HepG2 (cell line): ENCODE measurements around the gene DNAH8. TPM values are rescaled to one million over a fixed set of nuclear protein-coding genes. Genes with fewer than 3 reads are reported as not detected.

Experiments
- ATAC-seq: fragments of 200-7000 bp; cut with Tn5 transposase; 3 replicates; pipeline ENCODE4 v1.9.1; 2020; ENCODE audit warnings: mild to moderate bottlenecking, moderate library complexity
- BruUV-seq: library from RNA; stranded (reverse); fragments of 400-500 nt; replicated peaks from 2 replicates; lab custom pipeline; 2021; lab: Mats Ljungman, UMichigan
- CTCF ChIA-PET: fragments of 300-600 bp; formaldehyde crosslinking; extraction: SDS; loops from one replicate; lab custom pipeline; 2021; ENCODE audit warnings: low total read pairs, inconsistent platforms, low intra/inter-chr PET ratio; lab: Yijun Ruan, JAX
- POLR2A ChIA-PET: fragments of 350-600 bp; sonication (Branson Sonifier 250); formaldehyde crosslinking; loops from one replicate; lab custom pipeline; 2020; ENCODE audit warnings: antibody characterized with exemption, inconsistent platforms; lab: Yijun Ruan, JAX
- DNase-seq: peaks from one replicate; pipeline ENCODE4 v3.0.0-alpha.2; 2015; ENCODE audit warnings: low spot score
- FAIRE-seq: peaks from 3 replicates; lab custom pipeline; 2011; peaks lifted over from hg19 to GRCh38; lab: Jason Lieb, UNC
- H2AFZ ChIP-seq: one replicate; pipeline ENCODE4 v1.6.1; 2011; ENCODE audit warnings: low read length, inconsistent platforms
- H3K27ac ChIP-seq: fragments of 300-600 bp; 3 replicates; pipeline ENCODE4 v1.8.0; 2011; ENCODE audit warnings: mixed run types, mild to moderate bottlenecking, mixed read lengths, low read length, inconsistent platforms; ENCODE audit not compliant: insufficient read depth; ENCODE audit errors: extremely low read length
- H3K27me3 ChIP-seq, 2 experiments: fragments of 200-600 bp in 1 of 2; 2 replicates in 1 of 2; 3 replicates in 1 of 2; pipeline versions ENCODE4 v1.6.0 to v1.8.0; 2011; ENCODE audit warnings: low read length in 2 of 2, mild to moderate bottlenecking in 2 of 2, moderate library complexity in 2 of 2, inconsistent platforms in 1 of 2; ENCODE audit not compliant: insufficient read depth in 2 of 2, control insufficient read depth in 1 of 2
- H3K36me3 ChIP-seq, 2 experiments: fragments of 200-600 bp in 1 of 2; replicated peaks in 1 of 2; 2 replicates in 1 of 2; 3 replicates in 1 of 2; pipeline versions ENCODE4 v1.5.1 to v1.8.0; 2011; ENCODE audit warnings: low read length in 2 of 2, inconsistent platforms in 1 of 2; ENCODE audit not compliant: insufficient read depth in 2 of 2, control insufficient read depth in 1 of 2
- H3K4me1 ChIP-seq: 2 replicates; pipeline ENCODE4 v1.5.1; 2012; ENCODE audit warnings: low read length, inconsistent platforms; ENCODE audit not compliant: insufficient read depth
- H3K4me2 ChIP-seq: 2 replicates; pipeline ENCODE4 v1.6.0; 2011; ENCODE audit warnings: low read depth, low read length, inconsistent platforms
- H3K4me3 ChIP-seq, 3 experiments: fragments of 200-600 bp in 1 of 3; sonication (generic), shearing (Covaris generic) in 1 of 3; replicated peaks in 1 of 3; 2 replicates each; pipeline ENCODE4 v1.5.1; 2011 to 2016; ENCODE audit warnings: low read length in 3 of 3, inconsistent platforms in 2 of 3, low read depth in 2 of 3, mild to moderate bottlenecking in 2 of 3, control low read depth in 1 of 3, mixed read lengths in 1 of 3; ENCODE audit not compliant: insufficient read depth in 1 of 3
- H3K79me2 ChIP-seq: one replicate; pipeline ENCODE4 v1.6.1; 2011; ENCODE audit warnings: low read length, inconsistent platforms; ENCODE audit not compliant: insufficient read depth
- H3K9ac ChIP-seq: 2 replicates; pipeline ENCODE4 v1.6.0; 2011; ENCODE audit warnings: mild to moderate bottlenecking, low read depth, low read length, inconsistent platforms; ENCODE audit not compliant: insufficient read depth
- H3K9me3 ChIP-seq: 2 replicates; pipeline ENCODE4 v1.5.1; 2012; ENCODE audit warnings: mild to moderate bottlenecking, low read length
- H4K20me1 ChIP-seq: 2 replicates; pipeline ENCODE4 v1.6.0; 2011; ENCODE audit warnings: inconsistent platforms, mild to moderate bottlenecking, low read length, moderate library complexity; ENCODE audit not compliant: insufficient read depth
- CBFB ChIP-seq: sonication (generic); formaldehyde crosslinking; IDR thresholded peaks from 2 replicates; pipeline ENCODE4 v1.4.0; 2020; ENCODE audit warnings: missing genetic modification reagents
- HOXA5 ChIP-seq: sonication (generic); formaldehyde crosslinking; IDR thresholded peaks from 2 replicates; pipeline ENCODE4 v1.4.0; 2020; ENCODE audit warnings: missing genetic modification reagents
- MEIS2 ChIP-seq: sonication (generic); formaldehyde crosslinking; IDR thresholded peaks from 2 replicates; pipeline ENCODE4 v1.9.0; 2021; ENCODE audit warnings: mild to moderate bottlenecking, missing genetic modification reagents
- SMAD1 ChIP-seq: sonication (generic); formaldehyde crosslinking; IDR thresholded peaks from 2 replicates; pipeline ENCODE4 v1.4.0; 2020; ENCODE audit warnings: missing genetic modification reagents, low read depth, mild to moderate bottlenecking, borderline replicate concordance
- YY1 ChIP-seq: IDR thresholded peaks from 2 replicates; pipeline ENCODE4 v1.6.1; 2011; ENCODE audit warnings: low read length, low read depth, moderate library complexity, mild to moderate bottlenecking; ENCODE audit not compliant: insufficient read depth, insufficient replicate concordance
- ZFP62 ChIP-seq: sonication (generic); formaldehyde crosslinking; IDR thresholded peaks from 2 replicates; pipeline ENCODE4 v1.4.0; 2020; ENCODE audit warnings: missing genetic modification reagents
- ZNF570 ChIP-seq: sonication (generic); formaldehyde crosslinking; IDR thresholded peaks from 2 replicates; pipeline ENCODE4 v1.4.0; 2020; ENCODE audit warnings: mild to moderate bottlenecking, missing genetic modification reagents, borderline replicate concordance
- ZNF616 ChIP-seq: sonication (generic); formaldehyde crosslinking; IDR thresholded peaks from 2 replicates; pipeline ENCODE4 v1.5.0; 2020; ENCODE audit warnings: low read depth, mild to moderate bottlenecking, missing genetic modification reagents
- WGBS: methylation state at CpG from one replicate; pipeline ENCODE4 v1.1.6; 2017; ENCODE audit warnings: low lambda C conversion rate; 5-methylcytosine and 5-hydroxymethylcytosine counted together
- in situ Hi-C: cut with HindIII; loops from 2 replicates; pipeline ENCODE4 v1.10.0; 2017; ENCODE audit warnings: low pct_unique_long_range_greater_than_20kb; ENCODE audit not compliant: extremely low pct_ligation_motif_present
- intact Hi-C: fragments of 100-400 bp; cut with micrococcal nuclease; formaldehyde crosslinking; loops from one replicate; pipeline ENCODE4 v1.10.0; 2022; ENCODE audit not compliant: unreplicated experiment
- polyA plus RNA-seq, 8 experiments: library from polyadenylated mRNA; depleted of rRNA in 3 of 8; stranded (reverse) in 7 of 8; unstranded in 1 of 8; fragments of >200 nt; fragmentation: Illumina TruSeq in 4 of 8; extraction: Trizol in 4 of 8; gene quantifications; 2 replicates each; pipeline versions ENCODE4 v1.2.1 to v1.2.3, GENCODE V29; 2011 to 2016; ENCODE audit warnings: low read depth in 4 of 8, missing spikeins in 1 of 8, mixed read lengths in 1 of 8; ENCODE audit not compliant: insufficient read depth in 1 of 8
- total RNA-seq, 5 experiments: library from RNA; depleted of rRNA; stranded (reverse); fragments of >200 nt; fragmentation: Illumina TruSeq; extraction: Trizol; gene quantifications; 2 replicates each; pipeline ENCODE4 v1.2.3, GENCODE V29; 2016; ENCODE audit warnings: low read depth in 1 of 5
- TF ChIP-seq, protein P1 (sequence below): sonication (generic); formaldehyde crosslinking; conservative IDR thresholded peaks from 2 replicates; pipeline ENCODE4 v1.8.0; 2022; ENCODE audit warnings: missing genetic modification reagents
- TF ChIP-seq, protein P2 (sequence below): sonication (generic); formaldehyde crosslinking; IDR thresholded peaks from 2 replicates; pipeline ENCODE4 v1.9.0; 2021; ENCODE audit warnings: missing genetic modification reagents, mild to moderate bottlenecking, borderline replicate concordance
- TF ChIP-seq, protein P3 (sequence below): sonication (generic); formaldehyde crosslinking; IDR thresholded peaks from 2 replicates; pipeline ENCODE4 v1.4.0; 2020; ENCODE audit warnings: missing genetic modification reagents

The DNAH8 gene
- total and polyA plus RNA-seq, 2 of the 13 experiments (the other 11 are each of a cell fraction or from before 2014, with no cell fraction given), result not detected

DNA sequence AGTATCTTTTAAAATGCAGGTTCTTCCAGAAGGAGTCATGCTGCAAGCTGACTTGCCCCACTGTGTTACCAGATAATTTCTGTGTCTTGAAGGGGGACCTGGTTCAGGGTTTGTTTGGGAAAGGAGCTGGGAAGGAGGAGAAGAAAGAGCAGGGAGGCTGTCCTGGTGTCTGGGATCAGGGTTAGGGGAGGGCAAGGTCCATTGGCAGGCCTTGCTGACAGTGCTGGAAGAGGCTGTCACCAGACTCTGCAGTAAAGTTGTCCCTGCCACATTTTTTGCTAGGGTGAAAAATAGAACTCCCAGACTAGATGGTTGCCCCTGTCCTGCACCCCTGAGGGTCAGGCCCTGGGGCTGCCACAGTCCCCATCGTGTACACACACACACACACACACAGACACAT, 348.4 kb downstream of the DNAH8 start (continued):
- TF ChIP-seq, protein P1, sequence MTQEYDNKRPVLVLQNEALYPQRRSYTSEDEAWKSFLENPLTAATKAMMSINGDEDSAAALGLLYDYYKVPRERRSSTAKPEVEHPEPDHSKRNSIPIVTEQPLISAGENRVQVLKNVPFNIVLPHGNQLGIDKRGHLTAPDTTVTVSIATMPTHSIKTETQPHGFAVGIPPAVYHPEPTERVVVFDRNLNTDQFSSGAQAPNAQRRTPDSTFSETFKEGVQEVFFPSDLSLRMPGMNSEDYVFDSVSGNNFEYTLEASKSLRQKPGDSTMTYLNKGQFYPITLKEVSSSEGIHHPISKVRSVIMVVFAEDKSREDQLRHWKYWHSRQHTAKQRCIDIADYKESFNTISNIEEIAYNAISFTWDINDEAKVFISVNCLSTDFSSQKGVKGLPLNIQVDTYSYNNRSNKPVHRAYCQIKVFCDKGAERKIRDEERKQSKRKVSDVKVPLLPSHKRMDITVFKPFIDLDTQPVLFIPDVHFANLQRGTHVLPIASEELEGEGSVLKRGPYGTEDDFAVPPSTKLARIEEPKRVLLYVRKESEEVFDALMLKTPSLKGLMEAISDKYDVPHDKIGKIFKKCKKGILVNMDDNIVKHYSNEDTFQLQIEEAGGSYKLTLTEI, result no peak
- TF ChIP-seq ZNF616 (CRISPR knock-in tag), result no peak
- TF ChIP-seq ZNF570, result no peak

DNA sequence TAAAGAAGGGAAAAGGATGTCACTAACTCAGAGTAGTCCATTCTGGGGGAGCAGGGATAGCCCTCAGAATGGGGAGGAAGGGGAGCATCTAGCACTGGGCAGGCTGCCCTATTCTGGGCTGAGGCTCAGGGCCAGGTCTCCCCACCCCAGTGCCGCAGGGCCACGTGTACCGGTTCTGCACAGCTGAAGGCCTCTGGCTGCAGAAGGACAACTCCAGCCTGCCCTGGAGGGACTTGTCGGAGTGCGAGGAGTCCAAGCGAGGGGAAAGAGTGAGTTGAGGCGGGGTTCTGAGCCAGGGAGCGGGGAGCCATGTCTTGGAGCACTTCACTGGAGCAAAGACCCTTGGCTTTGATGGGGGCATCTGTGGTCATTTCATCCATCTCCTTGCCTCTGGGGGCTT, 350.4 kb downstream of the DNAH8 start:
- Histone ChIP-seq H3K9ac (no peak overlapping the region), H3K4me3 (no peak overlapping the region), H3K27me3 (peaks cover 0 to 1% of the 10 kb centered on the region in 2 experiments; a peak in 2 of 5 replicates), H2AFZ (no peak overlapping the region), H3K36me3 (no peaks in the 10 kb centered on the region), H3K27ac (no peak overlapping the region), H3K4me1 (no peaks in the 10 kb centered on the region), H3K4me2 (no peak overlapping the region), H3K9me3 (no peaks in the 10 kb centered on the region), H3K79me2 (no peaks in the 10 kb centered on the region), H4K20me1 (no peaks in the 10 kb centered on the region)
- intact Hi-C loops, result no loop called here
- in situ Hi-C loops, result no loop called here
- ChIA-PET POLR2A (no interaction called here), CTCF (no interaction called here)
- TF ChIP-seq SMAD1, result no peak
- no peak for TF ChIP-seq HOXA5 (CRISPR knock-in tag)
- TF ChIP-seq CBFB (CRISPR knock-in tag), result no peak
- FAIRE-seq (no peak), DNase-seq (no peak), ATAC-seq (no peak)
- BruUV-seq, result no TSS peak
- WGBS, result 57% methylated on average over 5 of the region's 8 CpGs

DNA sequence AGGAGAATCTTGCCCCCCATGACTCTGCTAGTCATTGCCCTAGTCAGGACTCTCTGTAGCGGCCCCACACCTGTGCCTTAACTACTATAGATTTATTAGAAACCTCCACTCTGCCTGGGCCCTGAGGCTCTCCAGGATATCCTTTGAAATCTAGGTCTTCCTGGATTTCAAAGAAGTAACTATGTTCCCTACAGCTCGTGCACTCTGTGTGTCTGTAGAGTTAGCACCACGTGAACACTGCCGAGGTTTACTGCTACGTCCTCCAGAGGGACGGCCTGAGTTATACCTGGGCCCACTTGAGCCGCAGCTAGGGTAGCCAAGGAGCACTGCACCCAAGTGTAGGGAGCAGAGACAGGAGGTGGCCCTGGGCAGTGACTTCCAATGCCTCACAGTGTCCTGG, 353.3 kb downstream of the DNAH8 start:
- no peak overlapping the region for H2AFZ ChIP-seq
- ChIA-PET CTCF (no interaction called here), POLR2A (no interaction called here)
- no peak overlapping the region for H3K4me3 ChIP-seq
- no peaks in the 10 kb centered on the region for H4K20me1 ChIP-seq
- WGBS, result 10% methylated on average over 7 of the region's 7 CpGs
- TF ChIP-seq YY1, result no peak
- TF ChIP-seq, protein P2, sequence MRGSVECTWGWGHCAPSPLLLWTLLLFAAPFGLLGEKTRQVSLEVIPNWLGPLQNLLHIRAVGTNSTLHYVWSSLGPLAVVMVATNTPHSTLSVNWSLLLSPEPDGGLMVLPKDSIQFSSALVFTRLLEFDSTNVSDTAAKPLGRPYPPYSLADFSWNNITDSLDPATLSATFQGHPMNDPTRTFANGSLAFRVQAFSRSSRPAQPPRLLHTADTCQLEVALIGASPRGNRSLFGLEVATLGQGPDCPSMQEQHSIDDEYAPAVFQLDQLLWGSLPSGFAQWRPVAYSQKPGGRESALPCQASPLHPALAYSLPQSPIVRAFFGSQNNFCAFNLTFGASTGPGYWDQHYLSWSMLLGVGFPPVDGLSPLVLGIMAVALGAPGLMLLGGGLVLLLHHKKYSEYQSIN (CRISPR knock-in tag), result no peak
- no peak for TF ChIP-seq ZFP62 (CRISPR knock-in tag)
- TF ChIP-seq, protein P3, sequence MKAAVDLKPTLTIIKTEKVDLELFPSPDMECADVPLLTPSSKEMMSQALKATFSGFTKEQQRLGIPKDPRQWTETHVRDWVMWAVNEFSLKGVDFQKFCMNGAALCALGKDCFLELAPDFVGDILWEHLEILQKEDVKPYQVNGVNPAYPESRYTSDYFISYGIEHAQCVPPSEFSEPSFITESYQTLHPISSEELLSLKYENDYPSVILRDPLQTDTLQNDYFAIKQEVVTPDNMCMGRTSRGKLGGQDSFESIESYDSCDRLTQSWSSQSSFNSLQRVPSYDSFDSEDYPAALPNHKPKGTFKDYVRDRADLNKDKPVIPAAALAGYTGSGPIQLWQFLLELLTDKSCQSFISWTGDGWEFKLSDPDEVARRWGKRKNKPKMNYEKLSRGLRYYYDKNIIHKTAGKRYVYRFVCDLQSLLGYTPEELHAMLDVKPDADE (CRISPR knock-in tag), result no peak
- TF ChIP-seq MEIS2 (CRISPR knock-in tag), result no peak
- no peaks in the 10 kb centered on the region for H3K4me1 ChIP-seq
- no peak overlapping the region for H3K9ac ChIP-seq
- H3K36me3 ChIP-seq, result no peaks in the 10 kb centered on the region
- ATAC-seq (no peak), DNase-seq (no peak), FAIRE-seq (no peak)
- no peaks in the 10 kb centered on the region for H3K79me2 ChIP-seq
- H3K27ac ChIP-seq, result no peak overlapping the region
- intact Hi-C loops (no loop called here), in situ Hi-C loops (no loop called here)
- no peaks in the 10 kb centered on the region for H3K9me3 ChIP-seq
- no peak overlapping the region for H3K4me2 ChIP-seq
- BruUV-seq, result no TSS peak
- H3K27me3 ChIP-seq, result peaks cover 0 to 2% of the 10 kb centered on the region in 2 experiments; a peak in 3 of 5 replicates
